IPS DF 4.7 (cell line): ENCODE results near the gene P2RY14.
"Not testable (repeated sequence)": the region's sequence is repeated elsewhere in the genome, so short reads cannot be mapped to it uniquely, and the experiment has no call there.

Experiments
- DNase-seq: peaks from one replicate; pipeline ENCODE4 v3.0.0-alpha.2; 2013; ENCODE audit warnings: low spot score; ENCODE audit errors: extremely low read depth

P2RY14 gene

GRCh38 chr3:151191095-151191494 is 87.2 kb downstream of the P2RY14 start:
- no peak for DNase-seq

- no peak for DNase-seq
These were observed 95.1 kb downstream of the P2RY14 start for GRCh38 chr3:151183265-151183671.

GRCh38 chr3:151182349-151183079 is 95.8 kb downstream of the P2RY14 start:
- DNase-seq, result no peak

- no peak for DNase-seq
These were observed 100.0 kb downstream of the P2RY14 start for GRCh38 chr3:151178208-151178845.

GRCh38 chr3:151175952-151176351 is 102.4 kb downstream of the P2RY14 start:
- no peak for DNase-seq

GRCh38 chr3:151174351-151174750 is 104.0 kb downstream of the P2RY14 start:
- no peak for DNase-seq

- no peak for DNase-seq
These were observed 107.1 kb downstream of the P2RY14 start for GRCh38 chr3:151171145-151171757.

- DNase-seq, result not testable (repeated sequence)
These were observed 108.2 kb downstream of the P2RY14 start for GRCh38 chr3:151169948-151170679.

GRCh38 chr3:151169262-151169947 is 108.9 kb downstream of the P2RY14 start:
- DNase-seq, result no peak

GRCh38 chr3:151168269-151169094 is 109.9 kb downstream of the P2RY14 start:
- DNase-seq, result no peak

GRCh38 chr3:151166161-151166560 is 112.2 kb downstream of the P2RY14 start:
- no peak for DNase-seq

- DNase-seq, result no peak
These were observed 113.1 kb downstream of the P2RY14 start for GRCh38 chr3:151165226-151165625.
